GM23338 (cell line): ENCODE results near the gene ZNF891.

ENCODE experiments used
- CREB1 ChIP-seq: fragments of 250-450 bp; sonication (Bioruptor Pico); IDR thresholded peaks from 2 replicates; pipeline ENCODE4 v1.5.0; 2020; ENCODE audit warnings: low read depth, mild to moderate bottlenecking, moderate library complexity
- CTCF ChIP-seq, 2 experiments: fragments of 200-600 bp in 1 of 2; sonication (generic) in 1 of 2; conservative IDR thresholded peaks; 2 replicates each; pipeline versions ENCODE4 v1.5.1 to v1.6.1; 2016 to 2017; ENCODE audit warnings: antibody characterized with exemption in 2 of 2, low read depth in 2 of 2, mild to moderate bottlenecking in 2 of 2, moderate library complexity in 1 of 2
- EZH2 ChIP-seq: fragments of 200-600 bp; sonication (generic); IDR thresholded peaks from one replicate; pipeline ENCODE4 v1.8.0; 2017; ENCODE audit warnings: antibody characterized with exemption, mild to moderate bottlenecking, low read depth; ENCODE audit not compliant: unreplicated experiment
- EZH2phosphoT487 ChIP-seq: fragments of 200-600 bp; sonication (generic); IDR thresholded peaks from one replicate; pipeline ENCODE4 v1.8.1; 2018; ENCODE audit warnings: antibody characterized with exemption; ENCODE audit not compliant: unreplicated experiment
- JUNB ChIP-seq: IDR thresholded peaks from one replicate; pipeline ENCODE4 v1.6.1; 2016; ENCODE audit warnings: antibody characterized with exemption; ENCODE audit not compliant: unreplicated experiment
- NANOG ChIP-seq: IDR thresholded peaks from 2 replicates; pipeline ENCODE4 v1.6.1; 2016; ENCODE audit warnings: antibody characterized with exemption, borderline replicate concordance
- POLR2AphosphoS5 ChIP-seq: IDR thresholded peaks from 2 replicates; pipeline ENCODE4 v1.6.1; 2016; ENCODE audit warnings: antibody characterized with exemption, low read depth
- REST ChIP-seq: IDR thresholded peaks from one replicate; pipeline ENCODE4 v1.6.1; 2018; ENCODE audit warnings: antibody characterized with exemption; ENCODE audit not compliant: unreplicated experiment
- ZNF331 ChIP-seq: fragments of 250-450 bp; sonication (Bioruptor Pico); IDR thresholded peaks from 2 replicates; pipeline ENCODE4 v1.5.0; 2020; ENCODE audit warnings: low read depth, mild to moderate bottlenecking, moderate library complexity

GRCh38 chr12:133174901-133175300 is 44.8 kb upstream of the ZNF891 start:
- no peak for TF ChIP-seq CTCF (conservative IDR thresholded peaks at IDR 0.05; ENCODE audit: low read depth in 2 of 2)
- no peak for TF ChIP-seq POLR2AphosphoS5
- TF ChIP-seq EZH2, result no peak
- no peak for TF ChIP-seq REST
- no peak for TF ChIP-seq EZH2phosphoT487
- no peak for TF ChIP-seq CREB1 (CRISPR knock-in tag)
- no peak for TF ChIP-seq NANOG
- TF ChIP-seq JUNB, result no peak
- TF ChIP-seq ZNF331 (CRISPR knock-in tag), result no peak
